HCT116 (cell line): Measurements from ENCODE around the gene TPBGL. TPM values are rescaled to one million over a fixed set of nuclear protein-coding genes. Genes with fewer than 3 reads are reported as not detected.

Source experiments
- ATAC-seq: fragments of 200-7000 bp; cut with Tn5 transposase; 2 replicates; pipeline ENCODE4 v1.9.1; 2020; ENCODE audit warnings: mild to moderate bottlenecking, moderate library complexity
- BruUV-seq: library from RNA; stranded (reverse); fragments of 400-500 nt; replicated peaks from 2 replicates; lab custom pipeline; 2021; lab: Mats Ljungman, UMichigan
- CTCF ChIA-PET: fragments of 300-600 bp; sonication (Branson Sonifier 250); formaldehyde crosslinking; loops from one replicate; lab custom pipeline; 2021; ENCODE audit warnings: antibody characterized with exemption; lab: Charles Lee
- POLR2A ChIA-PET: fragments of 300-600, 350-600 bp; sonication (Branson Sonifier 250); formaldehyde crosslinking; loops from one replicate; lab custom pipeline; 2021; ENCODE audit warnings: antibody characterized with exemption; lab: Charles Lee
- RAD21 ChIA-PET, 2 experiments: fragments of 300-600 bp; sonication (Branson Sonifier 250); formaldehyde crosslinking; loops; one replicate each; lab custom pipeline; 2023; ENCODE audit warnings: low total read pairs in 2 of 2; ENCODE audit not compliant: uncharacterized antibody in 2 of 2, unreplicated experiment in 2 of 2, low non-redundant PET in 1 of 2; lab: Charles Lee
- DNase-seq: peaks from one replicate; pipeline ENCODE4 v3.0.0-alpha.2; 2010; ENCODE audit warnings: low read depth, low spot score
- H2AFZ ChIP-seq: fragments of 200-600 bp; shearing (Covaris generic), sonication (generic); 2 replicates; pipeline ENCODE4 v1.6.1; 2017; ENCODE audit warnings: low read depth, mixed run types, mixed read lengths, antibody characterized with exemption, low read length; ENCODE audit not compliant: poor library complexity, severe bottlenecking
- H3K27ac ChIP-seq: 2 replicates; pipeline ENCODE4 v1.5.1; 2012; ENCODE audit warnings: low read depth, low read length
- H3K27me3 ChIP-seq: fragments of 200-600 bp; sonication (generic); 2 replicates; pipeline ENCODE4 v1.6.1; 2016; ENCODE audit warnings: mixed run types, low read length, mixed read lengths; ENCODE audit not compliant: insufficient read depth
- H3K36me3 ChIP-seq, 2 experiments: fragments of 200-500 bp in 1 of 2; fragments of 200-600 bp in 1 of 2; sonication (Bioruptor generic) in 1 of 2; sonication (generic) in 1 of 2; 2 replicates each; pipeline versions ENCODE4 v1.5.1 to v1.6.1; 2014 to 2016; ENCODE audit warnings: low read length in 2 of 2, inconsistent platforms in 1 of 2, mixed read lengths in 1 of 2, mixed run types in 1 of 2; ENCODE audit not compliant: insufficient read depth in 2 of 2, control insufficient read depth in 1 of 2
- H3K4me1 ChIP-seq, 2 experiments: fragments of 200-600 bp in 1 of 2; sonication (generic) in 1 of 2; 2 replicates each; pipeline versions ENCODE4 v1.5.1 to v1.6.1; 2012 to 2017; ENCODE audit warnings: low read length in 2 of 2, inconsistent platforms in 1 of 2, mild to moderate bottlenecking in 1 of 2, mixed read lengths in 1 of 2, mixed run types in 1 of 2, moderate library complexity in 1 of 2; ENCODE audit not compliant: insufficient read depth in 2 of 2, control insufficient read depth in 1 of 2
- H3K4me2 ChIP-seq: fragments of 200-600 bp; sonication (generic); 2 replicates; pipeline ENCODE4 v1.6.1; 2017; ENCODE audit warnings: mixed run types, low read length, mixed read lengths
- H3K4me3 ChIP-seq, 2 experiments: fragments of 200-600 bp in 1 of 2; sonication (generic) in 1 of 2; replicated peaks in 1 of 2; 2 replicates each; pipeline ENCODE4 v1.5.1; 2011 to 2016; ENCODE audit warnings: low read length in 2 of 2, control low read depth in 1 of 2, low read depth in 1 of 2, mild to moderate bottlenecking in 1 of 2, mixed read lengths in 1 of 2, mixed run types in 1 of 2
- H3K79me2 ChIP-seq: fragments of 200-600 bp; sonication (generic); 2 replicates; pipeline ENCODE4 v1.6.1; 2017; ENCODE audit warnings: mild to moderate bottlenecking, mixed run types, low read length, moderate library complexity, mixed read lengths; ENCODE audit not compliant: insufficient read depth
- H3K9ac ChIP-seq: fragments of 200-600 bp; sonication (generic); 2 replicates; pipeline ENCODE4 v1.6.1; 2016; ENCODE audit warnings: low read length, mixed read lengths
- H3K9me2 ChIP-seq: fragments of 200-600 bp; sonication (generic), shearing (Covaris generic); 2 replicates; pipeline ENCODE4 v1.6.1; 2017; ENCODE audit warnings: mixed run types, mild to moderate bottlenecking, moderate library complexity; ENCODE audit not compliant: insufficient read depth
- H3K9me3 ChIP-seq, 2 experiments: fragments of 200-500 bp in 1 of 2; fragments of 200-600 bp in 1 of 2; sonication (Bioruptor generic) in 1 of 2; sonication (generic) in 1 of 2; 2 replicates each; pipeline ENCODE4 v1.6.1; 2014 to 2017; ENCODE audit warnings: low read length in 2 of 2, mixed read lengths in 2 of 2, inconsistent platforms in 1 of 2, low read depth in 1 of 2, mild to moderate bottlenecking in 1 of 2, mixed run types in 1 of 2, moderate library complexity in 1 of 2; ENCODE audit not compliant: control insufficient read depth in 1 of 2, insufficient read depth in 1 of 2
- H4K20me1 ChIP-seq: fragments of 200-600 bp; sonication (generic), shearing (Covaris generic); 2 replicates; pipeline ENCODE4 v1.6.1; 2017; ENCODE audit warnings: mixed run types, mild to moderate bottlenecking, moderate library complexity; ENCODE audit not compliant: insufficient read depth
- CBX3 ChIP-seq: IDR thresholded peaks from 2 replicates; pipeline ENCODE4 v1.6.1; 2012; ENCODE audit warnings: low read depth
- CEBPB ChIP-seq: IDR thresholded peaks from 2 replicates; pipeline ENCODE4 v1.6.1; 2012; ENCODE audit warnings: low read depth
- EGR1 ChIP-seq: IDR thresholded peaks from 2 replicates; pipeline ENCODE4 v1.6.1; 2012; ENCODE audit warnings: low read depth
- EZH2phosphoT487 ChIP-seq: fragments of 200-600 bp; IDR thresholded peaks from 2 replicates; pipeline ENCODE4 v1.6.1; 2018; ENCODE audit warnings: antibody characterized with exemption, borderline replicate concordance
- POLR2A ChIP-seq: IDR thresholded peaks from 2 replicates; pipeline ENCODE4 v1.7.0; 2011; ENCODE audit warnings: borderline replicate concordance; ENCODE audit not compliant: insufficient read depth, insufficient read length; ENCODE audit errors: extremely low read depth
- POLR2AphosphoS5 ChIP-seq: IDR thresholded peaks from 2 replicates; pipeline ENCODE4 v1.6.1; 2011; ENCODE audit warnings: mild to moderate bottlenecking, low read depth, low read length, moderate library complexity
- RAD21 ChIP-seq: IDR thresholded peaks from 2 replicates; pipeline ENCODE4 v1.6.1; 2012; ENCODE audit warnings: low read depth, mild to moderate bottlenecking
- SIN3A ChIP-seq: IDR thresholded peaks from 2 replicates; pipeline ENCODE4 v1.6.1; 2012; ENCODE audit warnings: low read depth
- SRF ChIP-seq: IDR thresholded peaks from 2 replicates; pipeline ENCODE4 v1.6.1; 2012; ENCODE audit warnings: low read depth
- TCF7L2 ChIP-seq: IDR thresholded peaks from 2 replicates; pipeline ENCODE4 v1.7.0; 2011; ENCODE audit warnings: borderline replicate concordance, inconsistent platforms; ENCODE audit not compliant: insufficient read depth, insufficient read length; ENCODE audit errors: extremely low read depth
- YY1 ChIP-seq: IDR thresholded peaks from 2 replicates; pipeline ENCODE4 v1.6.1; 2011; ENCODE audit warnings: low read length, low read depth, moderate library complexity, mild to moderate bottlenecking; ENCODE audit not compliant: insufficient replicate concordance; ENCODE audit errors: extremely low read depth
- intact Hi-C: fragments of 100-400 bp; cut with micrococcal nuclease; formaldehyde crosslinking; loops from 2 replicates; pipeline ENCODE4 v1.10.0; 2022
- total RNA-seq: library from RNA; stranded (reverse); gene quantifications from one replicate; pipeline ENCODE4 v1.2.1, GENCODE V29; 2021; ENCODE audit not compliant: unreplicated experiment
- TF ChIP-seq, protein P1 (sequence below): IDR thresholded peaks from 2 replicates; pipeline ENCODE4 v1.6.1; 2012
- TF ChIP-seq, protein P2 (sequence below): IDR thresholded peaks from 2 replicates; pipeline ENCODE4 v1.6.1; 2012
- TF ChIP-seq, protein P3 (sequence below), 3 experiments: fragments of 200-600 bp in 1 of 3; sonication (generic) in 1 of 3; IDR thresholded peaks in 2 of 3; conservative IDR thresholded peaks in 1 of 3; 2 replicates each; pipeline ENCODE4 v1.5.1; 2012 to 2017; ENCODE audit warnings: low read depth in 2 of 3, low read length in 2 of 3, antibody characterized with exemption in 1 of 3, borderline replicate concordance in 1 of 3, control low read depth in 1 of 3, mild to moderate bottlenecking in 1 of 3, mixed read lengths in 1 of 3, mixed run types in 1 of 3, moderate library complexity in 1 of 3; ENCODE audit not compliant: insufficient read depth in 1 of 3

The TPBGL gene
- total RNA-seq, 1 experiment from 2014 or later = 0.12 TPM

DNA sequence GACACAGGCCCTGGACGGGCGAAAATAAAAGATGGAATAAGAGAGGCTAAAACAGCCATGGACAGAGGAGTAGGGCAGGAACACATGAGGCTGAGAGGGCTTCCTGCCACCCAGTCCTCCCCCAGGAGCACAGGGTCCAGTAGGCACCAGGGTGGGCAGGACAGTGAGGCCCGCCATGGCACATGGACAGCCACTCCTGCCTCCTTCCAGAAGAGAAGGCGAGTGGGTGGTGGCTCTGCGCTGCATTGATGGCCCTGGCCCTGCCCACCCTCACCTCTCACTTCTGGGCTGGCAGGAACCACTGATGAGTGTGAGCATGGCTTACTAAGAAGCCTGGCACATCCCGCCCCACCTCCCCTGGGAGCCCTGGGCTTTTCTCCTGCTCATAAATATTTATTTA lies 51.2 kb downstream of the TPBGL start:
- Histone ChIP-seq H3K4me1 (no peaks in the 10 kb centered on the region), H3K9me2 (no peaks in the 10 kb centered on the region), H3K4me3 (no peak overlapping the region), H3K9ac (no peak overlapping the region), H2AFZ (no peak overlapping the region), H4K20me1 (no peaks in the 10 kb centered on the region), H3K4me2 (no peak overlapping the region), H3K36me3 (no peaks in the 10 kb centered on the region), H3K27ac (no peak overlapping the region), H3K9me3 (no peaks in the 10 kb centered on the region), H3K27me3 (no peaks in the 10 kb centered on the region), H3K79me2 (no peaks in the 10 kb centered on the region)
- BruUV-seq = no TSS peak
- DNase-seq (no peak), ATAC-seq (no peak)
- CTCF ChIA-PET = no interaction called here
- RAD21 ChIA-PET = no interaction called here
- TF ChIP-seq EZH2phosphoT487 (no peak), TCF7L2 (no peak), CBX3 (no peak), CEBPB (no peak), SRF (no peak), YY1 (no peak), EGR1 (no peak), POLR2A (no peak), POLR2AphosphoS5 (no peak), SIN3A (no peak), RAD21 (no peak)
- TF ChIP-seq, protein P1, sequence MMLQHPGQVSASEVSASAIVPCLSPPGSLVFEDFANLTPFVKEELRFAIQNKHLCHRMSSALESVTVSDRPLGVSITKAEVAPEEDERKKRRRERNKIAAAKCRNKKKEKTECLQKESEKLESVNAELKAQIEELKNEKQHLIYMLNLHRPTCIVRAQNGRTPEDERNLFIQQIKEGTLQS = no peak
- TF ChIP-seq, protein P2, sequence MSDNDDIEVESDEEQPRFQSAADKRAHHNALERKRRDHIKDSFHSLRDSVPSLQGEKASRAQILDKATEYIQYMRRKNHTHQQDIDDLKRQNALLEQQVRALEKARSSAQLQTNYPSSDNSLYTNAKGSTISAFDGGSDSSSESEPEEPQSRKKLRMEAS = no peak
- TF ChIP-seq, protein P3, sequence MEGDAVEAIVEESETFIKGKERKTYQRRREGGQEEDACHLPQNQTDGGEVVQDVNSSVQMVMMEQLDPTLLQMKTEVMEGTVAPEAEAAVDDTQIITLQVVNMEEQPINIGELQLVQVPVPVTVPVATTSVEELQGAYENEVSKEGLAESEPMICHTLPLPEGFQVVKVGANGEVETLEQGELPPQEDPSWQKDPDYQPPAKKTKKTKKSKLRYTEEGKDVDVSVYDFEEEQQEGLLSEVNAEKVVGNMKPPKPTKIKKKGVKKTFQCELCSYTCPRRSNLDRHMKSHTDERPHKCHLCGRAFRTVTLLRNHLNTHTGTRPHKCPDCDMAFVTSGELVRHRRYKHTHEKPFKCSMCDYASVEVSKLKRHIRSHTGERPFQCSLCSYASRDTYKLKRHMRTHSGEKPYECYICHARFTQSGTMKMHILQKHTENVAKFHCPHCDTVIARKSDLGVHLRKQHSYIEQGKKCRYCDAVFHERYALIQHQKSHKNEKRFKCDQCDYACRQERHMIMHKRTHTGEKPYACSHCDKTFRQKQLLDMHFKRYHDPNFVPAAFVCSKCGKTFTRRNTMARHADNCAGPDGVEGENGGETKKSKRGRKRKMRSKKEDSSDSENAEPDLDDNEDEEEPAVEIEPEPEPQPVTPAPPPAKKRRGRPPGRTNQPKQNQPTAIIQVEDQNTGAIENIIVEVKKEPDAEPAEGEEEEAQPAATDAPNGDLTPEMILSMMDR (IDR thresholded peaks at IDR 0.05 in 2 of 3, conservative IDR thresholded peaks at IDR 0.05 in 1 of 3; ENCODE audit: borderline replicate concordance in 1 of 3, insufficient read depth in 1 of 3, low read depth in 2 of 3, low read length in 2 of 3) = no peak
- intact Hi-C loops = no loop called here
- POLR2A ChIA-PET = no interaction called here
